Measurements from ENCODE around the gene UGT1A4.

The UGT1A4 gene

GRCh38 chr2:233689501-233689900, 29.0 kb upstream of the UGT1A4 start:
- TF ChIP-seq POLR2AphosphoS5 (IDR thresholded peaks at IDR 0.05; ENCODE audit: low read depth, low read length) = no peak

- TF ChIP-seq TAF1 (IDR thresholded peaks at IDR 0.05; ENCODE audit: borderline replicate concordance, insufficient read depth, low read length) (no peak), FOXP2 (optimal IDR thresholded peaks at IDR 0.05; ENCODE audit: borderline replicate concordance, extremely low read depth, extremely low read length, insufficient read depth) (no peak), REST (IDR thresholded peaks at IDR 0.05; ENCODE audit: insufficient read depth in 1 of 2, low read depth in 2 of 2, low read length in 2 of 2) (no peak), SIN3A (IDR thresholded peaks at IDR 0.05; ENCODE audit: borderline replicate concordance, insufficient read depth, low read length) (no peak), POLR2AphosphoS5 (IDR thresholded peaks at IDR 0.05; ENCODE audit: low read depth, low read length) (no peak)
These were observed 28.1 kb upstream of the UGT1A4 start for GRCh38 chr2:233690444-233690843.

- TF ChIP-seq POLR2AphosphoS5 (IDR thresholded peaks at IDR 0.05; ENCODE audit: low read depth, low read length) = no peak
- TF ChIP-seq FOXP2 (optimal IDR thresholded peaks at IDR 0.05; ENCODE audit: borderline replicate concordance, extremely low read depth, extremely low read length, insufficient read depth) = no peak
- no peak for TF ChIP-seq REST (IDR thresholded peaks at IDR 0.05; ENCODE audit: insufficient read depth in 1 of 2, low read depth in 2 of 2, low read length in 2 of 2)
- TF ChIP-seq SIN3A (IDR thresholded peaks at IDR 0.05; ENCODE audit: borderline replicate concordance, insufficient read depth, low read length) = no peak
- TF ChIP-seq TAF1 (IDR thresholded peaks at IDR 0.05; ENCODE audit: borderline replicate concordance, insufficient read depth, low read length) = no peak
These were observed 26.8 kb upstream of the UGT1A4 start for GRCh38 chr2:233691443-233692433.

- TF ChIP-seq REST (IDR thresholded peaks at IDR 0.05; ENCODE audit: insufficient read depth in 1 of 2, low read depth in 2 of 2, low read length in 2 of 2) (no peak), TAF1 (IDR thresholded peaks at IDR 0.05; ENCODE audit: borderline replicate concordance, insufficient read depth, low read length) (no peak), POLR2AphosphoS5 (IDR thresholded peaks at IDR 0.05; ENCODE audit: low read depth, low read length) (no peak), SIN3A (IDR thresholded peaks at IDR 0.05; ENCODE audit: borderline replicate concordance, insufficient read depth, low read length) (no peak), FOXP2 (optimal IDR thresholded peaks at IDR 0.05; ENCODE audit: borderline replicate concordance, extremely low read depth, extremely low read length, insufficient read depth) (no peak)
These were observed 25.9 kb upstream of the UGT1A4 start, which contains the start of gene UGT1A6 for GRCh38 chr2:233692648-233693047. TSS of gene UGT1A6 (plus strand) at chr2:233692890. CDS start at chr2:233693005, 115 bp downstream.

GRCh38 chr2:233693963-233694362, 24.6 kb upstream of the UGT1A4 start:
- TF ChIP-seq SIN3A (IDR thresholded peaks at IDR 0.05; ENCODE audit: borderline replicate concordance, insufficient read depth, low read length) = no peak
- no peak for TF ChIP-seq REST (IDR thresholded peaks at IDR 0.05; ENCODE audit: insufficient read depth in 1 of 2, low read depth in 2 of 2, low read length in 2 of 2)

All from PFSK-1 (cell line).